D721Med (cell line): ENCODE results near the gene VAC14.

Experiments
- DNase-seq: peaks from one replicate; pipeline ENCODE4 v3.0.0; 2011; ENCODE audit warnings: low spot score; ENCODE audit not compliant: insufficient read length
- FAIRE-seq: peaks from 2 replicates; lab custom pipeline; 2011; peaks lifted over from hg19 to GRCh38; lab: Jason Lieb, UNC
- TF ChIP-seq, protein P1 (sequence below): IDR thresholded peaks from 2 replicates; pipeline ENCODE4 v1.5.1; 2012; ENCODE audit warnings: mild to moderate bottlenecking, control low read depth; ENCODE audit not compliant: insufficient read depth; ENCODE audit errors: missing control alignments

The VAC14 gene

DNA sequence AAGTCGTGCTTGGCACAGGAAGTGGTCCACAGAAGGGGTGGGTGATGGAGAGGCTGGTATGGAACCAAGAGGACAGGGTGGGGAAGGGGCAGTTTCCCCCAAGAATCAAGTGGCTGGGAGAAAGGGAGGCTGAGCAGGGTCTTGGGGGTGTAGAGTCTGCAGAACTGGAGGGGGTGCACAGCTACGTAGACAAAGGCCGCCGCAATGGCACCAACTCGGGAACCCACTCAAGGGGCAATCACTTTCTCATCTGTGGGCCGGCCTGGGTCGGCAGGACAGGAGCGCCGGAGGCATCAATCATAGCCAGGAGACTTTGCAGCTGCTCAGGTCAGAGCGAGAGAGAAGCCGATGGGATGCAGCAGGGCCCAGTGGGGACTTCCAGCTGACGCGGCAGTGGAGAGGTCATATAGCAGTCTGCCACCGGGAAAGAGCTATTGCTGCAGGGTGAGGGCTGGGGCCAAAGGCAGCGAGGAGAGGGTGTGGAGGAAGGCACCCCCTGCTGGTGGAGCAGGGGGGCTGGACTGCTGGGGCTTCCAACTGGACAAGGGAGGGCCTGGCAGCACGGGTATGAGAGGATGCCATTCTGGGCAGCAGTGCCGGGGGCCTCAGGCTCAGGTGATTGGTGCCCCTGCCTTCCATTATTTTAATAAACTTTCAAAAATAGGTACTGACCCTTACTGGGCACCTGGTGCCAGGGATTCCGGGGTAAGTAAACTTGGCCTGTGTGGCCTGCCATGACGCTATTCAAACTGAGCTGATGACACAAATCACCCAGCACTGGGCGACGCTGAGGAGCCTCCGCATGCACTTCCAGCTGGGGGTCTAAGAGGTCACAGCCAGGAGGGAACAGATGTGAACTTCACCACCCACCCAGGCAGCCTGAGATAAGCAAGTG is 62.6 kb downstream of the VAC14 start:
- TF ChIP-seq, protein P1, sequence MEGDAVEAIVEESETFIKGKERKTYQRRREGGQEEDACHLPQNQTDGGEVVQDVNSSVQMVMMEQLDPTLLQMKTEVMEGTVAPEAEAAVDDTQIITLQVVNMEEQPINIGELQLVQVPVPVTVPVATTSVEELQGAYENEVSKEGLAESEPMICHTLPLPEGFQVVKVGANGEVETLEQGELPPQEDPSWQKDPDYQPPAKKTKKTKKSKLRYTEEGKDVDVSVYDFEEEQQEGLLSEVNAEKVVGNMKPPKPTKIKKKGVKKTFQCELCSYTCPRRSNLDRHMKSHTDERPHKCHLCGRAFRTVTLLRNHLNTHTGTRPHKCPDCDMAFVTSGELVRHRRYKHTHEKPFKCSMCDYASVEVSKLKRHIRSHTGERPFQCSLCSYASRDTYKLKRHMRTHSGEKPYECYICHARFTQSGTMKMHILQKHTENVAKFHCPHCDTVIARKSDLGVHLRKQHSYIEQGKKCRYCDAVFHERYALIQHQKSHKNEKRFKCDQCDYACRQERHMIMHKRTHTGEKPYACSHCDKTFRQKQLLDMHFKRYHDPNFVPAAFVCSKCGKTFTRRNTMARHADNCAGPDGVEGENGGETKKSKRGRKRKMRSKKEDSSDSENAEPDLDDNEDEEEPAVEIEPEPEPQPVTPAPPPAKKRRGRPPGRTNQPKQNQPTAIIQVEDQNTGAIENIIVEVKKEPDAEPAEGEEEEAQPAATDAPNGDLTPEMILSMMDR, result peak; percentile 44
- FAIRE-seq (no peak), DNase-seq (no peak)

DNA sequence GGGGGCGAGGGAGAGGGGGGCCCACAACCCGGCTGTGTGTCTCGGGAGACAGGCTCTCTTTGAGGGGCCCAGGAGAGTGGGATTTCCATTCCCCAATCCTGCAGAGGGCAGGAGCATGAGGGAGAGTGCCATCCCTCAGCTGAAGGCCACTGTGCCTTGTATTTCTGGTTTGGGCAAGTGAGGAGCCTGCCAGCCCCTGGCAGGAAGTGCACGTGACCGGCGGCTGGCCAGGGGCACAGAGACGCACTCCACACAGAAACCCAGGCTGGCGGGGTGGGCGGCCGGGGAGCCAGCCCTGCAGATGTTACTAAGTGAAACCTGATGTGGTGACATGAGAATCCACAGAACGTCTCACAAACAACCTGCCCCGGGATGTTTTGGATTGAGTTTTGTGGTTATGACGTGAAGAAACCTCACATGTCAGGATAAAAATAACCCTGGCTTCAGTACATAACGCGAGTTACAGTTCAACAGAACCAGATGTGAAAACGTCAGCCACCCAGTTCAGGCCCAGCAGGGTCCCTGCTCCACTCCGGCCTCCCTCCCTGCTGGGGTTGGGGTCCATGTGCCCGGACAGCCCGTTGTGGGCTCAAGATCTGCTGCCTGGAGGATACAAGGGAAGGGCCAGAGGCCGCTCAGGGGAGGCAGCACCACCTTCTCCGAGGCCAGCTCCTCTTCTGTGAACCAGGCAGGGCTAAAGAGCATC is 63.4 kb downstream of the VAC14 start:
- FAIRE-seq (no peak), DNase-seq (no peak)
- TF ChIP-seq, protein P1, result no peak

DNA sequence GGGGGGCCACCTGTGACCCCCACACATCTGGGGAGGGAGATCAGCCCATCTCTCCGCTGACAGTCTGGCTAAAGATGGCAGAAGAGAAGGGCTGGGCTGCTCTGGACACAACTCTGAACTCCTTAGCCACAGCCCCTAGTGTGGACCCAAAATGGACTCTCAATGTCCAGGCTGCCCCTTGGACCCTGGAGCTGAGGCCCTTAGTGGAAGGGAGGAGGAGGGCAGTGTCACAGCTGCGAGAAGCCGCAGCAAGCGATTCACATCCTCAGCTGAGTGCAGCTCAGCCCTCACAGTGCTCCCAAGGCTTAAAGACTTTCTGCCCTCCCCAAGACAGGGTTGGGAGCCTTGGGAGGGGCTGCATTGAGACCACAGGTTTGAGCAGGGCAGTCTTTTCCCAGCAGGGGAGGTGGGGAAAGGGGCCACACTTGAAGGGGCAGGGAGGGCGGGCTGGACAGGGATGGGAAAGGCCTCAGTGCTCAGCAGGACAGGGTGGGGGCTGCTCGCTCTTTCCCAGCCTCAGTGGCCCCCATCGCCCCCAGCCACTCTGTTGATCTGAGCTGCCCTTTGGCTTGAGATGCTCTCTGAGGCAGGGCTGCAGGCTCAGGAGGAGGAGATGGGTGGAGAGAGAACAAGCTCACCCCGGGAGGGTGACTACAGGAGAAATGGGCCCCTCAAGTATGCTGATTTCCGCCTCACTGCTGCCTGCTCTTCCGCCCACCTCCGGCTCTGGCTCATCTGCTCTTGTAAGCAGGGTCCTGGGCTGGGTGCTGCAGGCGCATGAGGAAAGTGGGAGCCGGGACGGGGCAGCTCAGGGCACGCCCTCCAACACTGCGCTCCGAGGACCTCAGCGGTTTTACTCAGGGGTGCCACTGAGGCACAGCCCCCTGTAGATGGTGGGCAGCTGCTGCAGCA is 64.2 kb downstream of the VAC14 start:
- no peak for FAIRE-seq

DNA sequence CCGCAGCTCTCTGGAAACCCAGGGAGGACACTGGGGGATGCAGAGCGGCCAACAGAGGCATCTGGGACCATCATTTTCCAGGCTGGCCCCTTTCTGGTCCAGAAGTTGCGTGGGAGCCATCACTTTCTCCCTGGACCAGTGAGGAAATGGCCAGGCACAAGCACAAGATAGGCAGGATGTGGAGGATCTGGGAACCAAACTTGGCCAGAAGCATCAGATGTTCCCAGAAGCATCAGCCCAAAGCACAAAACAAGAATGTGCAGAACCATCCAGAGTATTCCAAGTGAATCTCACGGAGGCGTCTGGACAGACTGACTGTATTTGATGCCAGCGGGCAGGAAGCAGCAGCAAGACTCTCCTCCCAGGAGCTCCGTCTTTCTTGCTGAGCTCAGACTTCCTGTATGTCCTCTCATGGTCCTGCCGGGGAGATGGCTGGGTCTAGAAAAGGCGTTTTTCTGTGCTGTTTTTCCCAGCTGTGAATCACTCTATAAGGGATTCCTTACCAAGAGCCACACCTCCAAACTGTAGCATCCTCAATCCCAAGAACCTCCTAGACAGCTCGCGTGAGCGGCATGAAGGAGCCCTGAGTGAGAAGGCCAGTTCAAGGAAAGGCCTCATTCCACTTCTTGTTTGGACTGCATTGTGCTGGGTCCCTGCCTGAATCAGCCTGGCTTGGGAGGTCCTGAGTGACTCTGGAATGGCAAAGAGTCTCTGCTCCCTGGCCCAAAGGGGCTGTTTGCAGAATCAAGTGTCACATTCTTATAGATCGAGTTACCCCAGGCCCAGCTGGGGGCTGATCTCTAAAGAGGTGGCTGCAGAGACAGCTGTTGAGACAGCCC is 65.6 kb downstream of the VAC14 start:
- DNase-seq, result no peak

More for the DNA sequence above, 64.2 kb downstream of the VAC14 start:
- DNase-seq, result no peak
- TF ChIP-seq, protein P1, result no peak

DNA sequence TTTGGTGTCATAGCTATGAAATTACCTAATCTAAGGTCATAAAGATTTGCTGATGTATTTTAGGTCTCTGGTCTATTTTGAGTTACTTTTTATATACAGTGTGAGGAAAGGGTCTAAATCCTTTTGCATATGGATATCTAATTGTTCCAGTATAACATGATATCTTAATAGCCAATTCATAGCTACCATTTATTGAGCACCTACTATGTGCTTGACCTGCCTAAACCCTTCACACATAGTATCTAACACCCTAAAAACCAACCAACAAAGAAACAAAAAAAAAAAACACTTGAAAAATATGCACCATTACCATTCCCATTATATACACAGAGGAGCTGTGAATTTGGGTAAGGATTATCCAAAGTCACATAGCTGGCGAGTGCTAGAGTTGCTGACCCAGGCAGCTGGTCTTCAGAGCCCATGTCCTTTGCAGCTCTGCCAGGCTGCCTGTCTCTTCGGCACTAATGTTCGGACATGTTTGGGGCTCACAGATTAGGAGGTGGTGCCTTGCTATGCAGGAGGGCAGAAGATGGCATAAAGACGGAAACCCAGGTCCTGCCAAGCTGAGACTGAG is 66.3 kb downstream of the VAC14 start:
- TF ChIP-seq, protein P1, result no peak
- FAIRE-seq (no peak), DNase-seq (no peak)

More for the DNA sequence above, 65.6 kb downstream of the VAC14 start:
- TF ChIP-seq, protein P1, result no peak
- no peak for FAIRE-seq

DNA sequence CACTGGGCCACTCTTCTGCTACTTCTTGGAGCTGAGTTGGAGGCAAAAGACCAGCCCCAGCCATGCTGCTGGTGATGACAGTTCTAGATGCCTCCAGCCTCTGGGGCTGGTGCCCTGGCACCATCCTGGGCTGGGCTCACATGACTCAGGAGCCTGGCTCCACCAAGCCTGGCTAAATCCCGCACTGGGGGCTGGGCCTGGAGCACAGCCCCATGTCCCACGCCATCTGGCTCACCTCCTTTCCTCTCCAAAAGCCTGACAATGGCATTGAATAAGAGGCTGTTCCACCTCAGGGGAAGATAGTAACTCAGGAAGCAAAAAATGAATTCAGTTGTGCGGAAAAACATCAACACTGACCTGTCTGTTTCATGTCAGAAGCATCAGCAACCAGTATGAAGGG is 70.0 kb downstream of the VAC14 start:
- DNase-seq (no peak), FAIRE-seq (no peak)
- TF ChIP-seq, protein P1, result no peak
